Activated naive CD4-positive, alpha-beta T cell treated with anti-CD3 and anti-CD28 coated beads, Interleukin-2, amount 10 ng/mL, durations not matched to agents 7 days and 5 days (primary cell): ENCODE results near the gene ZBP1.

Experiments
- CTCF ChIA-PET: fragments of 350-600 bp; sonication (Branson Sonifier 250); formaldehyde crosslinking; loops from one replicate; lab custom pipeline; 2021; ENCODE audit warnings: antibody characterized with exemption; lab: Charles Lee
- DNase-seq: peaks from one replicate; pipeline ENCODE4 v3.0.0-alpha.2; 2020
- H3K27ac Mint-ChIP-seq: one replicate; pipeline ENCODE4 v1.8.0; 2021; ENCODE audit warnings: mild to moderate bottlenecking, moderate library complexity, mixed read lengths
- H3K27me3 Mint-ChIP-seq: one replicate; pipeline ENCODE4 v1.8.0; 2021; ENCODE audit warnings: mild to moderate bottlenecking, mixed read lengths
- H3K36me3 Mint-ChIP-seq: one replicate; pipeline ENCODE4 v1.8.0; 2021; ENCODE audit warnings: mixed read lengths
- H3K4me1 Mint-ChIP-seq: one replicate; pipeline ENCODE4 v1.8.0; 2021; ENCODE audit warnings: mixed read lengths
- H3K4me3 Mint-ChIP-seq: one replicate; pipeline ENCODE4 v1.8.0; 2021; ENCODE audit warnings: mild to moderate bottlenecking, moderate library complexity, mixed read lengths
- H3K9me3 Mint-ChIP-seq: one replicate; pipeline ENCODE4 v1.8.0; 2021; ENCODE audit warnings: mixed read lengths

The ZBP1 gene

DNA sequence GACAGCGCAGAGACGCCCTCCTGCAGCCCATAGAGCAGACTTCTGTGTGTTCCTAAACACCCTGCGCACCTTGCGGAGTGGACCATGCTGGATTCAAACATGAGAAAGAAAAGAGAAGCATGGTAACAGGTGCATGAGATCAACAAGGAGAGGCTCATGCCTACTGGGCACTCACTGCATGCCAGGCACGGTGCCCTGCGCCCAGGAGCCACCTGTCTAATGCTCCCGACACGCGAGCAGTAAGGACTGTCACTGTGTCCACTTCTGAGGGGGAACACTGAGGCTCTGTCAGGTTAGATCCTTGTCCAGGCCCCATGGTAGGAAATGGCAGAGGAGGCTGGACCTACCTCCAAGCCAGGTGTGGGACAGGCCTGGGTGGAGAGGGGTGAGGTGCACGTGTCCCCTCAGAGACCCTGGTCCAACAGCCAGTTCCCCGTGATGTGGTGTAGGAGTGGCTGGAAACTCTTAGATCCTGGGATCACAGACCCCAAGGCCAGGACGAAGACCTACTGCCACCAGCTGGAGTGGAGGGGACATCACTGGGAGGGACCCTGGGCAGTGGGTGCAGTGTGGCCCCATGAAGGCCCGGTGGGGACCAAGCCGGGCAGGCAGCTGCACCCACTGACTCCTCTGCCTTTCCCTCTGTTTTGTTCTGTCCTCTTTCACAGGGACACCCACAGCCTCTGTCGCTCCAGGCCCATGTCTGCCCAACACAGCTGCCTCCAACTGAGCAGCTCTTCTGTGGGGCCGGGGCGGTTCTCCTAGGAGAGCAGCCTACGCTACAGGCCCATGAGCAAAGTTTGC is 29.5 kb downstream of the ZBP1 start:
- H3K9me3 Mint-ChIP-seq, result peaks cover 3% of the 10 kb centered on the region
- H3K27ac Mint-ChIP-seq, result no peak overlapping the region
- no peaks in the 10 kb centered on the region for H3K36me3 Mint-ChIP-seq
- peaks cover 47% of the 10 kb centered on the region for H3K27me3 Mint-ChIP-seq
- no peaks in the 10 kb centered on the region for H3K4me1 Mint-ChIP-seq
- no peak for DNase-seq
- H3K4me3 Mint-ChIP-seq, result no peak overlapping the region
- CTCF ChIA-PET, result interaction anchor here (0.7 to 1.4 kb wide), 3 partner anchors 11 to 91 kb away, joined by 3 to 4 read pairs (median 3); no protein-coding TSS in a partner anchor

GRCh38 chr20:57589728-57590484 is 30.3 kb downstream of the ZBP1 start:
- Mint-ChIP-seq H3K4me3 (no peak overlapping the region), H3K27ac (no peak overlapping the region), H3K9me3 (peaks cover 3% of the 10 kb centered on the region), H3K4me1 (no peaks in the 10 kb centered on the region), H3K36me3 (no peaks in the 10 kb centered on the region), H3K27me3 (peaks cover 48% of the 10 kb centered on the region)
- CTCF ChIA-PET, result no interaction called here
- DNase-seq, result no peak

DNA sequence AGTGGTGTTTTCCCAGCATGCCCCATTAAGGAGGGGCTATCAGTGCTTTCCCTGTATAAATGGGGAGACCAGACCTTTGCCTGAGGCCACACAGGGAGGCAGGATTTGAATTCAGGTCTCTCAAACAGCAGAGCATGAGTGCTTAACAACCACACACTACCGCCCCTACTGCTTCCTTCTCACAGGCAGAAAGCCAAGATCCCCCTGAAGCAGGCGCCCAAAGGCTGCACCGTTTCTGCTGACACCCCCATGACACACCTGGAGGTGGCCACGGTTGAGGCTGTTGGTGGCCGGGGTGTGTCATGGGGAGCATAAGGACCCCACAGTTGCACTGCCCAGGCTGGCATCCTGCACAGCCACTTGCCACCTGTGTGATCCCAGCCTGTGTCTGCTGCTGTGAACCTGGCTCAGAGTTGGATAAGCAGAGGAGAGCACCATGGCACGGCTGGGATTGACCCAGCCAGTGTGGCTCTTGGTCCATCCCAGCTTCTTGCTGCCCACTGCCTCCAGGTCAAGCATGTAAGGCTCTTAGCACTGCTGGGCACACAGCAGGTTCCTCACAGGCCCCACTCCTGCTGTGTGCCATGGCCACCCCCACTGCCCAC is 31.0 kb downstream of the ZBP1 start:
- peaks cover 3% of the 10 kb centered on the region for H3K9me3 Mint-ChIP-seq
- H3K27me3 Mint-ChIP-seq, result peaks cover 49% of the 10 kb centered on the region
- no peaks in the 10 kb centered on the region for H3K36me3 Mint-ChIP-seq
- H3K4me1 Mint-ChIP-seq, result no peaks in the 10 kb centered on the region
- H3K4me3 Mint-ChIP-seq, result no peak overlapping the region
- H3K27ac Mint-ChIP-seq, result no peak overlapping the region
- CTCF ChIA-PET, result no interaction called here
- no peak for DNase-seq

DNA sequence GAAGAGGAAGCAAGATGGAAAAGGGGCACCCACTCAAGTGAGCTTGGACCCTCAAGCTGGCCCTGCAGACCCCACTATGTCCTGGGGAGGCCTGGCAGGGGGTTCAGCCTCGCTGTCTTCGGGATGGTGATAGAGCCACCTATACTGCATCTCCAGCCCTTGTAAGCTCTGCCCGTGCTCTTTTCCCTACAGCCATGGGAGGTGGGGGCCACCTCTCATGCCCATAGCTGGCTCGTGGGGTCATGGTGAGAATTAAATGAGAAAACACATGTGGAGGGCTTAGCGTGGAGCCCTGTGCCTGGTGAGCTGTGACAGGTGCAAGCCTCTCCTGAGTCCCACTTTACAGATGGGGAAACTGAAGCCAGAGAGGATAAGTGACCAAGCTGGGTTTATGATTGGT is 31.6 kb downstream of the ZBP1 start:
- Mint-ChIP-seq H3K4me3 (no peak overlapping the region), H3K4me1 (no peaks in the 10 kb centered on the region), H3K9me3 (peaks cover 3% of the 10 kb centered on the region), H3K36me3 (no peaks in the 10 kb centered on the region), H3K27me3 (peaks cover 49% of the 10 kb centered on the region), H3K27ac (no peak overlapping the region)
- CTCF ChIA-PET, result no interaction called here
- no peak for DNase-seq

GRCh38 chr20:57587989-57588377 is 32.2 kb downstream of the ZBP1 start:
- no peak for DNase-seq
- CTCF ChIA-PET, result no interaction called here
- peaks cover 3% of the 10 kb centered on the region for H3K9me3 Mint-ChIP-seq
- H3K4me3 Mint-ChIP-seq, result no peak overlapping the region
- peaks cover 49% of the 10 kb centered on the region for H3K27me3 Mint-ChIP-seq
- H3K4me1 Mint-ChIP-seq, result no peaks in the 10 kb centered on the region
- H3K27ac Mint-ChIP-seq, result no peak overlapping the region
- no peaks in the 10 kb centered on the region for H3K36me3 Mint-ChIP-seq

- peaks cover 50% of the 10 kb centered on the region for H3K27me3 Mint-ChIP-seq
- CTCF ChIA-PET, result interaction anchor here (1.8 kb wide), 1 partner anchor 9 kb away, joined by 7 read pairs; no protein-coding TSS in a partner anchor
Observed at GRCh38 chr20:57587278-57587988, 32.8 kb downstream of the ZBP1 start.

GRCh38 chr20:57586943-57587277 is 33.3 kb downstream of the ZBP1 start:
- Mint-ChIP-seq H3K27ac (no peak overlapping the region), H3K4me3 (no peak overlapping the region)
- CTCF ChIA-PET, result interaction anchor here (1.8 kb wide), 1 partner anchor 9 kb away, joined by 7 read pairs; no protein-coding TSS in a partner anchor

More at GRCh38 chr20:57587278-57587988, 32.8 kb downstream of the ZBP1 start:
- DNase-seq, result no peak
- Mint-ChIP-seq H3K4me1 (no peaks in the 10 kb centered on the region), H3K4me3 (no peak overlapping the region), H3K27ac (no peak overlapping the region), H3K9me3 (peaks cover 3% of the 10 kb centered on the region), H3K36me3 (no peaks in the 10 kb centered on the region)

DNA sequence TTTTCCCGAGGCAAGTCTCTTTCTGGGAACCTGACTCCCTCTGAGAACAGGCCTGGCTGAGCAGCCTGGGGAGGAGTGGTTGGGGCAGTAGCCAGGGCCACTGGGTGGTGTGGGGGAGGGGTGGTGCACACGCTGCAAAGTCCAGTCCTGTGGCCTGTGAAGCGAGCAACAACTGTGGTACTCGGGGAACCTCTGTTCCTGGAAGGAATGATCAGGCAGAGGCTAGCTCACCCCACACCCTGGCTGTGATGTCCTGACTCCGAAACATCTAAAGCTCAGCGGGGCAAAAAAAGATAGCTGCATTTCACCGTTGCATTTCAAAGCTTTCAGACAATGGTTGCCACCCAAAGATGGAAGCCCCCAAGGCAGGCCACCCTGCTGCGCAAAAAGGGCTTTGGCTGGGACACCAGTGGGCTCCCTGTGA is 33.8 kb downstream of the ZBP1 start:
- Mint-ChIP-seq H3K9me3 (peaks cover 3% of the 10 kb centered on the region), H3K4me1 (no peaks in the 10 kb centered on the region), H3K36me3 (no peaks in the 10 kb centered on the region), H3K27me3 (peaks cover 43% of the 10 kb centered on the region), H3K4me3 (no peak overlapping the region), H3K27ac (no peak overlapping the region)
- no peak for DNase-seq
- CTCF ChIA-PET, result interaction anchor here (1.8 kb wide), 1 partner anchor 10 kb away, joined by 7 read pairs; no protein-coding TSS in a partner anchor

More at GRCh38 chr20:57586943-57587277, 33.3 kb downstream of the ZBP1 start:
- Mint-ChIP-seq H3K36me3 (no peaks in the 10 kb centered on the region), H3K4me1 (no peaks in the 10 kb centered on the region), H3K27me3 (peaks cover 48% of the 10 kb centered on the region), H3K9me3 (peaks cover 3% of the 10 kb centered on the region)
- no peak for DNase-seq

GRCh38 chr20:57585466-57586213 is 34.6 kb downstream of the ZBP1 start:
- no peaks in the 10 kb centered on the region for H3K36me3 Mint-ChIP-seq
- no peak overlapping the region for H3K4me3 Mint-ChIP-seq
- H3K27me3 Mint-ChIP-seq, result peaks cover 39% of the 10 kb centered on the region
- CTCF ChIA-PET, result interaction anchor here (1.8 kb wide), 1 partner anchor 11 kb away, joined by 7 read pairs; no protein-coding TSS in a partner anchor
- peaks cover 3% of the 10 kb centered on the region for H3K9me3 Mint-ChIP-seq
- no peaks in the 10 kb centered on the region for H3K4me1 Mint-ChIP-seq
- H3K27ac Mint-ChIP-seq, result no peak overlapping the region
- no peak for DNase-seq

GRCh38 chr20:57584768-57585461 is 35.3 kb downstream of the ZBP1 start:
- no peak for DNase-seq
- H3K27me3 Mint-ChIP-seq, result peaks cover 34% of the 10 kb centered on the region
- no peaks in the 10 kb centered on the region for H3K4me1 Mint-ChIP-seq
- H3K4me3 Mint-ChIP-seq, result no peak overlapping the region
- H3K9me3 Mint-ChIP-seq, result peaks cover 3% of the 10 kb centered on the region
- no peak overlapping the region for H3K27ac Mint-ChIP-seq
- CTCF ChIA-PET, result no interaction called here
- H3K36me3 Mint-ChIP-seq, result no peaks in the 10 kb centered on the region

GRCh38 chr20:57583289-57584257 is 36.7 kb downstream of the ZBP1 start:
- DNase-seq, result no peak
- Mint-ChIP-seq H3K4me3 (no peak overlapping the region), H3K4me1 (no peaks in the 10 kb centered on the region), H3K9me3 (peaks cover 3% of the 10 kb centered on the region), H3K27me3 (peaks cover 34% of the 10 kb centered on the region), H3K36me3 (no peaks in the 10 kb centered on the region), H3K27ac (no peak overlapping the region)
- CTCF ChIA-PET, result interaction anchor here (0.5 to 3.2 kb wide), 3 partner anchors 9 to 321 kb away, joined by 3 to 9 read pairs (median 3); no protein-coding TSS in a partner anchor
